Stimulated activated CD4-positive, alpha-beta T cell treated with anti-CD3 and anti-CD28 coated beads, TNF-alpha, amount 100 ng/mL, for 4 hours (primary cell): ENCODE results near the gene MAPKAP1.

Experiments
- DNase-seq, 3 experiments: peaks; one replicate each; pipeline ENCODE4 v3.0.0-alpha.2; 2020; ENCODE audit warnings: low read depth in 3 of 3

Gene MAPKAP1

DNA sequence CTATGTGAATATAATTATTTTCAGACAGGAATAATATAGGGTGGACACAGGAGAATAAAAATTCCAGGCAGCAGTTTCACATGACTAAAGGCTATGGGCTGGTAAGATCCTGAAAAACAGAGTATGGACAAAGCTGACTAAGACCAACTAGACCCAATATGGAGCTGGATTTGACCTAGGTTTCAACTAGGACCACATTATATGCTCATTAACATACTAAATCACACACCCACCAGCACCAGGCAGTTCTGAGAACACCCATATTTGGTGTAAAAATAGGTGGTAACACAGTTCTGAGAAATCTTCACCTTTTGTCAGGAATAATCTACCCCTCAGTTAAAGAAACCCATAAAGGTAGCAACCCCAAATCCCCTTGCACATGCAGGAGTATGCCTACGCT, 64.7 kb downstream of the MAPKAP1 start:
- DNase-seq, result no peak

DNA sequence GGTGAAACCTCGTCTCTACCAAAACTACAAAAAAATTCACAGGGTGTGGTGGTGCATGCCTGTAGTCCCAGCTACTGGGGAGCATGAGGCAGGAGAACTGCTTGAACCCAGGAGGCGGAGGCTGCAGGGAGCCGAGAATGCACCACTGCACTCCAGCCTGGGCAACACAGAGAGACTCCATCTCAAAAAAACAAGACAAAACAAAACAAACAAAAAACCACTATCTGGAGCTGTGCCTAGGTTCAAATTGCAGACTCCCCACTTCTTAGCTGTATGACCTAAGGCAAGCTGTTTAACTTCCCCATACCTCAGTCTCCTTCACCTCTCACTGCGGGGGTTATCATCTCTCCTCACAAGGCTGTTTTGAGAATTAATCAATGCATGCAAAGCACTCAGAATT, 68.0 kb downstream of the MAPKAP1 start:
- no peak for DNase-seq

DNA sequence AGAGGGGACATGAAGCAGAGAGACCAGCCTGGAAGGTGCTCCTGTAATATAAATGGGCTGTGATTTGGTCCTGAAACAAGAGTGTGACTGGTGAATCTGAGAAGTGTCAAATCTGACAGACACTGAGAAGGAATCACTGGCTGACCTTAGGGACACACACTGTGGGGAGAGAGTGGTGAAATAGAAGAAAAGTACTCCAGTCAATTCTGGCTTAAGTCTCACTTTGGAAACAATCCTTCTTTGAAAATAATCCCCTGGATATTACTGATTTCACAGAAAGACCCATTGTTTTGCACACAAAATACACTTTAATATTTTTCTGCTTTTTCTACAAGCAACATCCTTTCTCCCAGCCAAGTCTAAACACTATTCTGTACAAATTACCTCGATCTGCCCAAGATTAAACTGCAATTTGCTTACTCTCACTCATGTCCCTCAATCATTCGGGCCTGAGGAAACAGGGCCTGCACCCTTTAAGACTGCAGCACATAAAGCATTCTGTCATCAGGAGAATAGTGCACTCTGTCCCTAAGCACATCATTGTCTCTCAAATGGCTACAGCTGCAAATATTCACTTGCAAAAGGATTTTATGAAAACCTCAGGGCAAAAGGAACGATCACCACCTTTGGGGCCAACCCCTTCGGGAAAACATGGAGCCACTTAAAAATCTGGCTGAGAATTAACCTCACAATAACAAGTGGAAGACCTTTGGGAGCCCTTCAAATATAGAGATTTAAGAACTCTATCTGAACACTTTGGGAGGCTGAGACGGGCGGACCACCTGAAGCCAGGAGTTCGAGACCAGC, 68.6 kb downstream of the MAPKAP1 start:
- DNase-seq, result no peak

DNA sequence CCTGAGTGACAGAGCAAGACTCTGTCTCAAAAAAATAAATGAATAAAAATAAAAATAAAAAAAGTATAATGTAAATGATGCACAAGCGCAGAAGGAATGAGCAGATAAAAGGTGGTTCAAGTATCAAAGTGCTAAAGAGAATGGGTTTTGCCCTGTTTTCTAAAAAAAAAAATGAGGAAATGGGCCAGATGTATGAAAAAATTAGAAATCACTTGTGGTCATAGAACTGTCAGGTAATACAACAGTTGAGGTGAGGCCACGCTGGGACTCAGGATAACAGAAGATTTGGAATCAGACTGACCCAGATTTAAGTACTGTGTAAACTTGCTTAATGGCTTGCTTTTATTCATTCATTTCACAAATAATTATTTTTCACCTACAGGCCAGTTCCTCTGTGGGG, 69.8 kb downstream of the MAPKAP1 start:
- DNase-seq, result no peak

DNA sequence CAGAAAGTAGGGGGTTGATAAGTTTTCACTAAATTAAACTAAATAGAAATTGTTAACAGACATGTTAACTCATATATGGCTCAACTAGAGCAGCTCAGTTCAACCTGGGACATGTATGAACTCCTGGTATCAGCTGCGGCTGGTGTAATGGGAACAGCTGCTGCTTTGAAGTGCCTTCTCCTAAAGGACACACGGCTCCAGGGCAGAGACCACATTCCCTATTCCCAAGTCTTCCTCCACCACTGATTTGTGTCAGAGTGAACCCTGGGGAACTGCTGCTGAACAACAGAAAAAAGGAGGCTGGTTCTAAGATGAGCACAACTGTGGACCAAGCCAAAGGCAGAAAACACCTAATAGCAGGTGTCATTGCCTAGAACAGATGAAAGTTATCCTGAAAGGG, 71.1 kb downstream of the MAPKAP1 start:
- no peak for DNase-seq

DNA sequence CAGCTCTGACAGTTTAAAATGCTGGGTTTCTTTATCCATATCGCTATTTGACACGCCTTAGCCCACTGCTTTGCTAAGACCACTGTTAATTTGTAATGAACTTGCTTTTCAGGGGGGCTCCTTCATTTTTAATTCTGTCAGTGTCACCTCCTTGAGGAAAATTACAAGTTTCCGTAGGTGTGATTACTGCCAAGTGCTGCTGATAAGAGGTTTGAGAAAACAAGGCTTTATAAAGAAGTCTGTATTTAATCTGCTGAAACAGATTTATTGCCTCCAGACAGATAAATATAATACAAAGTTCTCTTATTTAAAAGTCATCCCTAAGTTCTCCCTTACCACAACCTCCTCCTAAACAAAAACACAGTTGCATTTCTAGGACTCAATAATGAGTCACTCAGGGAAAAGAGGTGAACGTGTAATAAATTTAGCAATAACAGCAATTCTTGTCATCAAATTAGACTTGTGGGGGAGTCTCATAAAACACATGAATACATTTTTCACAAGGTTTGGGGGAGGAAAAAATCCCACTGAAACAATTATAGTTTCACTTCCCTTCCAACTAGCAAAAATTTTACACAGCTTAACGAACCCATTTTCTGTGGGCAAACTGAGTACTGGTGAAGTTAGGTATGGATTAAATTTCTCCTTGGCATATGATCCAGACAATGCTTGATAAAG, 72.8 kb downstream of the MAPKAP1 start:
- DNase-seq, result no peak

DNA sequence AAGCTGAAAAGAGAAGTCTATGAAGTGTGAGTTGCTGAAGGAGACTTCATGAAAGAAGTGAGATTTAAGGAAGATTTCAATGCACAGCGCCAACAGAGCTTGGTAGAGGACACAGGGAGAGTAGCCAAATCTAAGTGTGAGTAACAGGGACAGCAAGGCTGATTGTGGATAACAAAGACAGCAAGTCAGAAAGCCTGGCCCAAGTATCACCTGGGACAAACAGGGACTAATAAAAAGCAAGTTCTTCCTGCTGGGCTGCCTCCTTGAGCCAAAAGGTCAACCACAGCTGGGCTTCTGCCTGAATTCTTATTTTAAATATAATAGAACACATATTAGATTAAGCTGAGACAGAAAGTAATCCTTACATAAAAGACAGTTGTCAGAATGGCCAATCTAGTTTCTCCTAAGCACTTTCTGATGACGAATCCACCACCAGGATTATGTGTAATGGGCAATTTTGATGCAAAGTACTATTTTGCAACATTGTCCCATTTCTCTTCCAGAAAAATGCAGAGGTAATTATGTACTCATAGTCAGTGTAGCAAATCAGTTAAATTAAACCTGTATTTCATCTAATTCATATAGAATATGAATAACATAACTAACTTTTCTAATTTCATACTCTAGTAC, 73.8 kb downstream of the MAPKAP1 start:
- no peak for DNase-seq

DNA sequence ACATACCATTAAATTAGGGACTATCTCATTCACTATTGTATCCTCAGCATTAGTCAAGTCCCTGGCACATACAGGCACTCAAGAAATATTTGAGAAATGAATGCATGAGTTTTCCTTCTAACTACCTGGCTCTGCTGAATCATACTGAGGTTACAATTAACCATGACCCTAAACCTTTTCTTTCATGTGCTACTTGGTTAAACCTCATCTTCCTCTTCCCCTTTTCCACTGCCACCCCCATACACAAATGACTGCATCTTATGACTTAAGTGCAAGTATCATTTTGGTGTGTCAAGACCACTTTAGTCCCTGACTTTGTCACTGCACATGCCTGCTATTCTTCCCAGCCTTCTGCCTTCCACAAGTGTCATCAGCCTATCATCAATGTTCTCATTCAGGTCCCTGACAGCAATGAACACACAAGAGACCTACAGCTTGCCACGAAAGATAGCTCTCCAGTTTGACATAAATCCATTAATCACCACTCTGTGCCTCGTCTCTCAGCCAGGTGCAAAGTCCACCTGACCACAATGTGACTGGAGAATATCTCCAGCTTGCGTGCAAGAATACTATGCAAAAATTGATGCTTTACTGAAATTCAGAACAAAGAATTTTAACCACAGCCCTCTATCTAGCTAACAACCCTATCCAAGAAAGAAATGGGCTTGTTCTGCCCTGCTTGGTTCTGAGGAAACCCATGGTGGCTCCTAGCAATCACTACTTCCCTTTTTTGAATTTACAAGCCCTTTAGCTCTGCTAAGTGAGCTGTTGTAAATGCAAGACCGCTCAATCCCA, 74.5 kb downstream of the MAPKAP1 start:
- no peak for DNase-seq

DNA sequence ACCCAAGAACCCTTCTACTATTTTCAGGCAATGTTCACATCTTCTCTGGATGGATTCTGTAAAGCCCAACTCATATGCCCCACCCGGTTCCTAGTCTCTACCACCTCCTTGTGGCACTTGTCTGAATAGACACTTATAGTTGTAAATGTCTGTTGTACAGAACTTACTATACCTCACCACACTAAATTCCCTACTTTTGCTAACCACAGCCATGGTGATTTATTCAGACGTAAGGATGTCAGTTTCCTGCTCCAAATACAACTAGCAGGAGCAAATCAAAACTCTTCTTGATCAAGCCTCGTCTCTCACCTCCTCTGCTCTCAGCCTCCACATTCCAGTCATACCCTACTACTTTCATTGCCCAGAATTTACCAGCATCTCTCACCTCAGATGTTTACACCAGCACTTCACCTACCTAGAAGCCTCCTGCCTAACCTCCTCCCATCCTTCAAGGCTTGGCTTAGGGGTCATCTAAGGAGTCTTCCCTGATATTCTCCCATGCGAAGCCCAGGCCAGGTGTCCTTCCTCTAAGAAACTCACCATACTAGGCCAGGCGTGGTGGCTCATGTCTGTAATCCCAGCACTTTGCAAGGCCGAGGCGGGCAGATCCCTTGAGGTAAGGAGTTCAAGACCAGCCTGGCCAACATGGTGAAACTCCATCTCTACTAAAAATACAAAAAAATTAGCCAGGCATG, 75.5 kb downstream of the MAPKAP1 start:
- no peak for DNase-seq

DNA sequence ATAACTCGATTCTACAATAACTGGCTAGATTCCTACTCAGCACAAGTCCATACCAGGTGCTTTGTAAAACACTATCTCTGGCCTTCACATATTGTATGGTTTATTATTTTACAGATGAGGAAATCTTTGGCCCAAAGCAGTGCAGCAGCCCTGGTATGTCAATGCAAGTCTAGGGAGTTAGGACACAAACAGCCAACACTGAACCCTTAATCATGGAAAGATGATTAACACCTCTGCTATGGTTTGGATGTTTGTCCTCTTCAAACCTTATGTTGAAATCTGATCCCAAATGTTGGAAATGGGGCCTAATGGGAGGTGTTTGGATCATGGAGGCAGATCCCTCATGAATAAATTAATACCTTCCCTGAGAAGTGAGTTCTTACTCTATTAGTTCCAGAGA, 76.6 kb downstream of the MAPKAP1 start:
- no peak for DNase-seq

DNA sequence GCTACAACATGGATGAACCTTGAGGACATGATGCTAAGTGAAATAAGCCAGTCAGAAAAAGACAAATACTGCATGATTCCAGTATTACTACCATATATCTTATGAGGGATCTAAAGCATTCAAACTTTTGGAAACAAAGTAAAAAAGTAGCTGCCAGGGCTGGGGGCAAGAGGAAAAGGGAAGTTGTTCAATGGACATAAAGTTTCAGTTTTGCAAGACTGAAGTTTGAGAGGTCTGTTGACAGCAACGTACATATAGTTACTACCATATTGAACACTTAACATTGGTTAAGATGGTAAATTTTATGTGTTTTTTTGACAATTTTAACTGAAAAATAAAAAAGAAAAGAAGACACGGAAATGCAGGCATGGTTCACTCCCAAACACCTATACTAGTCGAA, 77.6 kb downstream of the MAPKAP1 start:
- DNase-seq, result no peak

DNA sequence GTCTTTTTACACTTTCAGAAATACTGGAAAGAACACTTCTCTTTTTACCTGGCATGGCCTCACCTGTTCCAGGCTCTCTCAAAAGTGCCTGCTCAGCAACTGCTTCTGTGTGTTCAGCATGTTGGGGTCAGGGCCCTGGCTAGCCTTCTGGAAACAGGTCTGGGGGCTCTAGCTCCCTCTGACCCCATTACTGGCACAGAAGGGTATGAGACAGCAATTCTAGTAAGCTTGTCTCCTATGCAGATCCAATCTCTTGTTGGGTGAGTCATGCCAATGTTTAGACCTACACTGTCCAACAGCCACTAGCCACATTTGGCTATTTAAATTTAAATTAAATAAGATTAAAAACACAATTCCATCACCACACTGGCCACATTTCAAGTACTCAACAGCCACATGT, 80.8 kb downstream of the MAPKAP1 start:
- DNase-seq, result no peak

DNA sequence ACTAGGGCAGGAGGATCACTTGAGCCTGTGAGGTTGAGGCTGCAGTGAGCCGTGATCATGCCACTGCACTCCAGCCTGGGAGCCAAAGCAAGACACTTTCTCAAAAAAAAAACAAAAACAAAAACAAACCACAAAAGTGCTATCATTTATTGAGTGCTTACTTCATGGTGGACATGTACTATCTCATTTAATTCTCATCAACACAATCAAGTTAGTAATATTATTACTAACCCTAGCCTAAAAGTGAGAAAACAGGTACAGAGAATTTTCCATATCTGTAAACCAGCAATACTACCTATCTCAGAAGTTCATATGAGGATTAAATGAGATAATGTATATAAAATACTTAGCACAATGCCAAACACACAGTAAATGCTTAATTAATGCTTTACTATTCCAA, 85.8 kb downstream of the MAPKAP1 start:
- no peak for DNase-seq

DNA sequence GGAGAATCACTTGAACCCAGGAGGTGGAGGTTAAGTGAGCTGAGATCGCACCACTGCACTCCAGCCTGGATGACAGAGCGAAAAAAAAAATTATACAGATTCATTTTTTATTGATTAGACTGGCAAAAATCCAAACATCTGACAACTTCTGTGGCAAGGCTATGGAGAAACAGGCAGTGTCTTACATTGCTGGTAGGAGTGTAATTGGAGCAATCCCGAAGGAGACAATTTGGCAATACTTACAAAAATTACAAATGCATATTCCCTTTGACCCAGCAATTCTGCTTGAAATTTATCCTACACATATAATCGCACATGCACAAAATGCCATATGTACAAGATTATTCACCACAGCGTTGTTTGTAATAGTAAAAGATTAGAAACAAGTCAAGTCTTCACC, 86.8 kb downstream of the MAPKAP1 start:
- DNase-seq, result no peak

DNA sequence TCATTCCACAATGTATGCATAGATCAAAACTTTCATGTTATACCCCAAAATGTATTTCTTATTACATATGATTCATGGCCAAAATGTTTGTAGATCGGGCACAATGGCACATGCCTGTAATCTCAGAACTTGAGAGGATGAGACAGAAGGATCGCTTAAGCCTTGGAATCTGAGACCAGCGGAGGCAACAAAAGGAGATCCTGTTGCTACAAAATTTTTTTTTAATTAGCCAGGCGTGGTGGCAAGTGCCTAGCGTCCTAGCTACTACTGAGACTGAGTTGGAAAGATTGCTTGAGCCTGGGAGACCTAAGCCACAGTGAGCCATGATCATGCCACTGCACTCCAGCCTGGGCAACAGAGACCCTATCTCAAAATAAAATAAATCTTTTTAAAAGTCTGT, 89.9 kb downstream of the MAPKAP1 start:
- DNase-seq, result no peak

DNA sequence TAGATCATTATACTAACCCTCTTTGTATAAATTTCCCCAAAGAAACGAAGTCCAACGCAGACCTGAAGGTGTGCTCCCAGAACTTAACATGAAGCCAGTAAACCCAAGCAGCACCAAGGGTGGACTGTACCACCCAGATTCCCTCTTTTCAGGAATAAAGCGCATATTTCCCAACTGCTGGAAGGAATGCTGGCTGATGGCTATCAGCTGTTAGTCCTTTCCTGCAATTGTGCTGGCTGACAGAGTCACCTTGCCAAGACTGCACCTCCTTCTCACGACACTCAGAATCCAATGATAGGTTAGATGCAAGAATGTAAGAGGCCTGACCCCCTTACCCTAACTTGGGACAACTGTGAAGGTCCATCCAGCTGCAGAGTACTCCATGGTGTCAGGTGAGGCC, 93.9 kb downstream of the MAPKAP1 start:
- DNase-seq, result no peak

DNA sequence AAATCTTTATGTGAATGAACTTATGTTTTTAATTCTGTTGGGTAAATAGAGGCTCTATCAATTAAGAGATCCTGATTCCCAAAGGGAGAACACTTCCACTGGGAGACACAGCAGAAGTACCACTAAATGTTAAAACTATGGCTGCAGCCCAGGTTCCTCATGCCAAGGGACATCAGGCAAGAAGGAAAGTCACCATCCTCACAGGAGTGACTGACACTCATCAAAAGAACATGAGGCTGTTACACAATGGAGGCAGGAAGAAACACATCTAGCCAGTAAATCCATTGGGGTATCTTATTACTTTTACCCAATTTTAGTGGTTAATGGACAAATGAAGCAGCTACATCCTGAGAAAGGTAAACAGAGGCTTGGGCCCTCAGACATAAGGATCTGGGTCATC, 94.4 kb downstream of the MAPKAP1 start:
- no peak for DNase-seq

DNA sequence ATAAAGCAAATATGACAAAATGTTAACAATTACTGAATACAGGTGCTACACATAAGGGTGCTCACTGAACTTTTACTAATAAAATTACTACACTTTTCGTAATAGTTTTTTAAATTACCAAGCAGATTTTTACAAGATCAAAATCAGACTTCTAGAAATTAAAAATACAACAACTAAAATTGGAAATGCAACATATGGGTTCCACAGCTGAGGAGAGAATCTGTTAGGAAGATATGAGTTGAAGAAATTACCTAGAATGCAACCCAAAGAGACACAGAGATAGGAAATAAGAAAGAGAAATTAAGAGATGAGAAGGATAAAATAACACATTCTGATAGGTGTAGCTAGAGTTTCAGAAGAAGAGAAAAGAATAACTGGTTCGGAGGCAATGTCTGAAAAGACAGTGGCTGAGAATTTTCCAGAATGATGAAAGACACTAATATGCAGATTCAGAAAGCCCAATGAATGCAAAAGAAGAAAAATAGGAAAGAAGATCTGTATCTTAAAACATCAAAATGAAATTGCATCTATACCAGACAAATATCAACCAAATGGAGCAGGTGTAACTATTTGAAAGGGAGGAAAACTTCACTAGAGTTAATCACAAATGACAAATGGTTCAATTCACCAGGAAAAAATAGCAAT, 95.8 kb downstream of the MAPKAP1 start:
- DNase-seq, result no peak

DNA sequence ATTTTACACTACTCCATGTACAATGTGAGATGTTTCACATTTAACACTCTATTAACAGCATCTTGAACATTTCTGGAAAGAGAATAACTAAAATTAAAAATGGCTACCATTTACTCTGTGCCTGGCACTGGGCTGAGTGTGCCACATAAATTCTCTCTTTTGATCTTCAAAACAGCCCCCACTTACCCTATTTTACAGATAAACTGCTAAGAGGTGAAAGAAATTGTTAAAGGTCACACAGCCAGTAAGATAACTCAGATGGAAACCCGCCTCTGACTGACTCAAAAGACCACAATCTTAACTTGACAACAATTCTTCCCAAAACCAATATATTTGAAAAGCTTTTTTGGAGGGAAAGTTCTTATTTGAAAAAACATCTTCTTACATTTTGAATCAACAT, 97.3 kb downstream of the MAPKAP1 start:
- no peak for DNase-seq

DNA sequence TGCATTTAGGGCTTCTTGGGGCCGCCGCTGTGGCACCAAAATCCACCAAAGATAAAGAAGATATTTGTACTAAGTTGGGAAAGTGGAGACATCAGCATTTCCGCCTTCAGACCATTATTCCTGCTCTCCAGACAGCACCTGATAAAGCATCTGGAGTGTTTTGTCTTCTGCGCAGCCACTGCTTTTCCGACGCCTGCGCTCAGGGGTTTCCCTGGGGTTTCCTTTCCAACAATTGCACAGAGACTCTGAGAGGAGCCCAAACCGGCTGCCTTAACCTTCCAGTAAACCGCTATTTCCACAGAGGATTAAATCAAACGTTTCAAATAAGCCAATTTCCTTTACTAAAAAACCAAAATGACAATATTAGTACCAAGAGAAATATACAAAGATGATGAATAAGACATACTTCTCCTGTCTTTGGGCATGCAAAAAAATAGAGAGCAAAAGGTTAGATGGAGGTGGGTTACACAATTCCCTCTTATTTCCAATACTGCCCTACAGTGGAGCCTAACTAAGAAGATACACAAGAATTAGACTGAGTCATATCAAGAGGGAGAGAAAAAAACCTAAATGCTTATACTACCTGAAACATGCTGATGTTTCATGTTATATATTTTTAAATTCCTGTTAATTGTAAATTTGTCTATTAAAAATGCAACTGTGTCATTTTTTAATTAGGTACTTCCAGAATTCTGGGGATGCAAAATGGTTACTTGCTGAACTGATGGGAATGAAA, 98.4 kb downstream of the MAPKAP1 start:
- no peak for DNase-seq

DNA sequence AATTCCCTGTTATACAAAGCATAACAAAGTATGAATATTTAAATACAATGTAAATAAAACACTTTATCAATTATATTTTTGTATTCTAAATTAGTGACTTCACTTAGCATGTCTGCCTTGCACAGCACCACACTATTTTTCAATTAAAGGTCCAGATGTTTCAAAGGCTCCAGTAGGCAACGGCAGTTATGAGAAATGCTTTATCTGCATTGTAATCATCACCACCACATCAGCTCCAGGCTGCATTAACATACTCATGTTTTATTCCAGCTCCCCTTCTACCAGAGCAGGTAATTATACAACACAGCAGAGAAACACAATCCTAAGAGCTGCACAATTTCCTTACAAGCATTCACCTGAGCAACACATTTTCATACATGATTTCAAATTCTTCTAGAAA, 102.8 kb downstream of the MAPKAP1 start:
- DNase-seq, result no peak
